SU-DHL-6 (cell line): ENCODE data around the gene CRTAC1.

Source experiments
- H2AFZ ChIP-seq: fragments of 200-600 bp; sonication (generic); 2 replicates; pipeline ENCODE4 v1.6.1; 2014; ENCODE audit warnings: low read depth, mild to moderate bottlenecking, moderate library complexity, mixed read lengths, antibody characterized with exemption, low read length; ENCODE audit not compliant: severe bottlenecking
- H3F3A ChIP-seq: fragments of 200-600 bp; shearing (Covaris generic); 2 replicates; pipeline ENCODE4 v1.6.0; 2016; ENCODE audit warnings: antibody characterized with exemption, mild to moderate bottlenecking; ENCODE audit not compliant: insufficient read depth
- H3K27ac ChIP-seq: fragments of 200-600 bp; sonication (generic); 2 replicates; pipeline ENCODE4 v1.5.1; 2016; ENCODE audit warnings: low read depth, mild to moderate bottlenecking, low read length, moderate library complexity, mixed read lengths
- H3K27me3 ChIP-seq: fragments of 200-600 bp; sonication (generic), shearing (Covaris generic); 2 replicates; pipeline ENCODE4 v1.6.0; 2014; ENCODE audit warnings: mild to moderate bottlenecking, low read length
- H3K36me3 ChIP-seq: fragments of 200-600 bp; sonication (generic); 2 replicates; pipeline ENCODE4 v1.6.1; 2014; ENCODE audit warnings: mild to moderate bottlenecking, low read length, mixed read lengths
- H3K4me2 ChIP-seq: fragments of 300-600, 200-600 bp; shearing (Covaris generic), sonication (generic); 2 replicates; pipeline ENCODE4 v1.6.0; 2014; ENCODE audit warnings: low read length, low read depth, mild to moderate bottlenecking; ENCODE audit not compliant: poor library complexity, severe bottlenecking
- H3K4me3 ChIP-seq: fragments of 200-600 bp; sonication (generic); 2 replicates; pipeline ENCODE4 v1.5.1; 2014; ENCODE audit warnings: antibody characterized with exemption, low read length, mild to moderate bottlenecking, mixed read lengths; ENCODE audit not compliant: insufficient read depth, poor library complexity, severe bottlenecking
- H3K79me2 ChIP-seq: fragments of 200-600 bp; sonication (generic); 2 replicates; pipeline ENCODE4 v1.6.1; 2014; ENCODE audit warnings: mild to moderate bottlenecking, low read length, moderate library complexity; ENCODE audit not compliant: insufficient read depth
- H3K9ac ChIP-seq: fragments of 200-600 bp; sonication (generic); 2 replicates; pipeline ENCODE4 v1.7.0; 2014; ENCODE audit warnings: mild to moderate bottlenecking, low read length
- H3K9me2 ChIP-seq: fragments of 200-600 bp; sonication (generic); replicated peaks from 2 replicates; pipeline ENCODE4 v1.6.1; 2014; ENCODE audit warnings: low read length; ENCODE audit not compliant: insufficient read depth
- H3K9me3 ChIP-seq: fragments of 200-600 bp; sonication (generic); 2 replicates; pipeline ENCODE4 v1.6.1; 2014; ENCODE audit warnings: low read length, mixed read lengths; ENCODE audit not compliant: insufficient read depth
- H4K20me1 ChIP-seq: fragments of 200-600 bp; sonication (generic); 2 replicates; pipeline ENCODE4 v1.6.1; 2014; ENCODE audit warnings: low read depth, mild to moderate bottlenecking, antibody characterized with exemption, low read length, moderate library complexity, mixed read lengths
- CTCF ChIP-seq: fragments of 200-600 bp; sonication (generic); IDR thresholded peaks from one replicate; pipeline ENCODE4 v1.5.1; 2017; ENCODE audit warnings: antibody characterized with exemption, mild to moderate bottlenecking, low read length, moderate library complexity; ENCODE audit not compliant: insufficient read depth, poor library complexity, severe bottlenecking
- EZH2phosphoT487 ChIP-seq: fragments of 200-600 bp; sonication (generic), shearing (Covaris generic); conservative IDR thresholded peaks from 2 replicates; pipeline ENCODE4 v1.6.1; 2018; ENCODE audit warnings: mild to moderate bottlenecking, antibody characterized with exemption, low read length, moderate library complexity, mixed read lengths

The CRTAC1 gene

GRCh38 chr10:97944772-97945171, 85.6 kb downstream of the CRTAC1 start:
- TF ChIP-seq CTCF (no peak), EZH2phosphoT487 (no peak)
- Histone ChIP-seq H3F3A (no peaks in the 10 kb centered on the region), H4K20me1 (no peaks in the 10 kb centered on the region), H3K4me3 (no peak overlapping the region), H3K9me3 (no peaks in the 10 kb centered on the region), H3K9me2 (no peaks in the 10 kb centered on the region), H2AFZ (no peak overlapping the region), H3K9ac (no peak overlapping the region), H3K4me2 (no peak overlapping the region), H3K27me3 (no peaks in the 10 kb centered on the region; the same call in 1 of the 2 replicates), H3K27ac (no peak overlapping the region), H3K79me2 (no peaks in the 10 kb centered on the region), H3K36me3 (no peaks in the 10 kb centered on the region)

DNA sequence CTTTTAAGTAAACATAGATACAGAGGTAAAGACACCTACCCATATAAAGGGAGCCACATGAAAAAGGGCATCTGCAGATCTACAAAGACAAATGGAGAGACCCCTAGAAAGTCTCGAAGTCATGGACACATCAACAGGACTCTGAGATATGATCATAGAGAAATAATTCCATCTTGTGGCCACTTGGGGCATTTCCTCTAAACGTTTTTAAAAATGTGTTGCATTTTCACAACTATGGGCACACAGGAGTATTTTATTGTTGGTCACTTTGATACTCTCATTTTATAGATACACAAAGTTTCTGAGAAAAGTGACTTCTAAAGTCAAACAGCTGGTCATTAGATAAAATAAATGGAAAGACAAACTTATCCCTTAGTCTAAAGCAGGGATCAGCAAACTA, 87.1 kb downstream of the CRTAC1 start:
- Histone ChIP-seq H3K27ac (no peak overlapping the region), H3K9ac (no peak overlapping the region), H3F3A (no peaks in the 10 kb centered on the region), H3K4me2 (no peak overlapping the region), H2AFZ (no peak overlapping the region), H4K20me1 (no peaks in the 10 kb centered on the region), H3K9me2 (no peaks in the 10 kb centered on the region), H3K79me2 (no peaks in the 10 kb centered on the region), H3K36me3 (no peaks in the 10 kb centered on the region), H3K27me3 (no peaks in the 10 kb centered on the region), H3K9me3 (no peaks in the 10 kb centered on the region), H3K4me3 (no peak overlapping the region)
- no peak for TF ChIP-seq EZH2phosphoT487
- TF ChIP-seq CTCF, result no peak

DNA sequence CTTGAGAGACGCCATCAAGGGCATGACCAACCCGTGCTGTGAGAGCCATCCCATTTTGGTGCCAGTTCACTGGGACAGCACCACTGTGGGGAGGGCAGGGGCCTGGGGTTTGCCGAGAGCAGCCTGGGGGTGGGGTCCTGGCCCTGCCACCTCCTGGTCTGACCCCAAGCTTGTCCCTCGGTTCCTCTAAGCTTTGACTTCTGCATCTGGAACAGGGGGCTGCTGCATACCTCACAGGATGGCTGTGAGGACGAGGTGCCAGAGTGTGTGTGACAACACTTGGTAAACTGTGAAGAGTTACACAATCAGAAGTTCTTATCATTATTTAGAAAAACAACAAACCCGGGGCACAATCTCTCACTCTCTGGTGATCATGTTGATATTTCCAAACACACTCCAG, 89.9 kb downstream of the CRTAC1 start:
- Histone ChIP-seq H3K27ac (no peak overlapping the region), H3K27me3 (no peaks in the 10 kb centered on the region), H3F3A (no peaks in the 10 kb centered on the region), H3K9ac (no peak overlapping the region), H3K9me2 (no peaks in the 10 kb centered on the region), H2AFZ (no peak overlapping the region), H3K79me2 (no peaks in the 10 kb centered on the region), H3K36me3 (no peaks in the 10 kb centered on the region), H3K4me2 (no peak overlapping the region), H3K9me3 (no peaks in the 10 kb centered on the region), H3K4me3 (no peak overlapping the region), H4K20me1 (no peaks in the 10 kb centered on the region)
- no peak for TF ChIP-seq EZH2phosphoT487
- TF ChIP-seq CTCF, result no peak
